D721Med (cell line): ENCODE measurements around the gene RPS19BP1.
A peak's percentile ranks its signal among the peaks of the same experiment; 100 is the strongest.

ENCODE experiments used
- DNase-seq: peaks from one replicate; pipeline ENCODE4 v3.0.0; 2011; ENCODE audit warnings: low spot score; ENCODE audit not compliant: insufficient read length
- FAIRE-seq: peaks from 2 replicates; lab custom pipeline; 2011; peaks lifted over from hg19 to GRCh38; lab: Jason Lieb, UNC
- CTCF ChIP-seq: IDR thresholded peaks from 2 replicates; pipeline ENCODE4 v1.5.1; 2012; ENCODE audit warnings: mild to moderate bottlenecking, control low read depth; ENCODE audit not compliant: insufficient read depth; ENCODE audit errors: missing control alignments

RPS19BP1 gene

DNA sequence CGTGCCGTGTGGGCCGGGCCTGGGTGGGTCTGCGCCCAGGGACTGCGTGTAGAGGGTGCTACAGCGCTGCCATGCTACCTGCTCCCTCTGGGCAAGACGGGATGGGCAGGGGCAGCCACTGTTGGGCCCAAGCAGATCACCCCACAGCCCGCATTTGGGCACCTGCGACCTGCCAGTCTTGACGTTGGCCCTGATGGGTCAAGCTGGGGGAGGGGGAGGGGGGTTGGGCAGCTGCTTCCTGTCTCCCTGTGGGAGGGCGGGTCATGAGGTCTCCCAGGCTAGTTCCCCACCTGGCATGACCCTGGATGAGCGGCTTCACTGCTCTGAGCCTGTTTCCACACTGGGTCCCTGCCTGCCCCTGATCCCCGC is 2.8 kb upstream of the RPS19BP1 start:
- TF ChIP-seq CTCF: no peak

DNA sequence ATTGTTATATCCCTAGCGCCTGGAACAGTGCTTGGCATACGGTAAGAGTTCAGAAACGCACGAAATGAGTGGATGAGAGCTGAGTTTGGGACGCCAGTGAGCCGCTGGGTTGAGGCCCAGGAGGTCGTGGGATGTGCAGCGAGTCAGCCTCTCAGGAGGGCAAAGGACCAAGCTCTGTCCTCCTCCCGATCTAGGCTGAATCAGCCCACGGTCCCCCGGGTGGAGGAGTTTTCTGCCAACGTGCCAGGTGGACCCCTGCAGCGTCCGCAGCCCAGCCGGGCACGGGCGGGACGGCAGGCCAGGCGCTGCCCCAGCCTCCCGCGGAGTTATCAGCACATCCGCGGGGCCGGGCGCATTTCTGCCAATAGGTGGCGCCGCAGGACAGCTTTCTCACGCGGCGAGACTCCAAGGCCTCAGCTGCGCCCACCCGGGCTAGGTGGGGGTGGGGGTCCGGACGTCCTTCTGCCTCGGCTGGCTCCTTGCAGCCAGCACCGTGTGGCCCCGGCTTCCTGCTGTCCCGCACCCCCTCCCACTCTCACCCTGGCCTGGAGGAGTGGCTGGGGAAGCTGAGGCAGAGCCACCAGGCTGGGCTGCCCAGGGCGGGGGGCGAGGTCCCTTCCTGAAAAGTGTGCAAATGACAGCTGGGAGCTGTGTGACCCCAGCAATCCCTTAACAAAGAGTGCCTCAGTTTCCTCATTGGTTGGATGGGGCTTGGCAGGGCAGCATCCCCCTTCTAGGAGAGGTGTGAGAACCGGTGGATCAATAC is 2.2 kb upstream of the RPS19BP1 start:
- peak; percentile 89 for TF ChIP-seq CTCF
- DNase-seq (no peak), FAIRE-seq (no peak)

More for the DNA sequence above, 2.8 kb upstream of the RPS19BP1 start:
- DNase-seq (no peak), FAIRE-seq (no peak)

DNA sequence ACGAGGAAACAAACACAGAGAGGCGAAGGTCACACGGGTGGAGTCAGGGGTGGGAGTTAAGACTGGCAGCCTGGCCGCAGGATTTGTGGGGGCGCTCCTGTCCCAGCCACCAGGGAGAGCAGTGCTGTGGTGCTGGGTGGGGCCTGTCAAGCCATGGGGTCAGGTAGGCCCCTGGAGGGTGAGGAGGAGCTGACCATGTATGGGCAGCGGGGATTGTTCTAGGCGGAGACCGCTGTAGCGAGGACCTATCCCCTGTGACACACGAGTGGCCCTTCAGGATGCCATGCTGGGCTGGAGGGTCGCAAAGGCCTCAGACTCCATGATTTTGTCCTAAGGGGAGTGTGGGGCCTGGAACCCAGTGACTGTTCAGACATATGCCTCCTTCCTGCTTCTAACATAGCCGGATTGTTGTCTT is 1.6 kb upstream of the RPS19BP1 start:
- FAIRE-seq: no peak
- no peak for TF ChIP-seq CTCF

DNA sequence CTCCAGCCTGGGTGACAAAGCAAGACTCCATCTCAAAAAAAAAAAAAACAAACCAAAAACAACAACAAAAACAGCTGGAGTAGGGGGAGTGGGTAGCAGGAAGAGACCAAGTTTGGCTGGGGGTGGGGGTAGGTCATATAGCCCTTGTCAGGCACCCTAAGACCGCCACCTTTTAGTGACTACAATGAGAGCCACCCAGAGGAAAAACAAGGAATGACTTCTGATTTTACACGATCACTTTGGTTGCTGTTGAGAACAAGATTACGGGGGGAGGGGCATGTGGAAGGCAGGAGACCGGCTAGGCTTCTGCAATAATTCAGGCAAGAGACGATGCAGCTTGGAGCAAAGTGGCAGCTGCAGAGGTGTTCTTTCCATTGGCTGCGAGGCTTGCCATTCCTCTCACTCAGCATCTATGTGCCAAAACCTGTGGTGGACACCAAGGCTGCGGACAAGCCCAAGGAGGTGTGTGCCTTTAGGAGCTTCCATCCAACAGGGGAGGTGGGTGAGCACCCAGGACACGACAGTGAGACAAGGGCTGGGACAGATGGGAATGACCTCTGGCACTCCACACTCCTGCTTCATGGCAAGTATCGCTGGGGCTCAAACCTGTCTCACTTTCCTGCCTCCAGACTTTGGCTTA is 1.7 kb downstream of the RPS19BP1 start:
- DNase-seq (no peak), FAIRE-seq (no peak)
- peak; percentile 23 for TF ChIP-seq CTCF

More for the DNA sequence above, 1.6 kb upstream of the RPS19BP1 start:
- no peak for DNase-seq

DNA sequence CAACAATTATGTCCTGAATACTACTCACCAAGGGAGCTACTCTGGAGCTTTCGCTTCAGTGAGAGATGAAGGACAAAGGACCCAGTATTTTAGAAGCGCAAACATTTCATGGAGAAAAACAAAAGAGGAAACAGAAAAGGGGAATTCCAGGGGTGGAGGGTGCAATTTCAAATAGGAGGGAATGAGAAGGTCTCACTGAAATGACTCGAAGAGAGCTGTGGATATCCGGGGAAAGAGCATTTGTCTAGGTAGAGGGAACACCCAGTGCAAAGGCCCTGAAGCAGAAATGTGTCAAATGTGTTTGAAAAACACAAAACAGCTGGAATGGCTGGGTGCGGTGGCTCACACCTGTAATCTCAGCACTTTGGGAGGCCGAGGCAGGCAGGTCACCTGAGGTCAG is 2.4 kb downstream of the RPS19BP1 start:
- FAIRE-seq: no peak
- DNase-seq: no peak
- TF ChIP-seq CTCF: no peak

GRCh38 chr22:39529487-39529851 is 3.1 kb downstream of the RPS19BP1 start:
- FAIRE-seq: no peak
- DNase-seq: no peak

More at GRCh38 chr22:39529487-39529851, 3.1 kb downstream of the RPS19BP1 start:
- TF ChIP-seq CTCF: no peak
